ENCODE data around the gene SALL4.
"Not testable (repeated sequence)": the region's sequence is repeated elsewhere in the genome, so short reads cannot be mapped to it uniquely, and the experiment has no call there.

Gene SALL4

GRCh38 chr20:51765381-51765780 is 36.9 kb downstream of the SALL4 start:
- not testable (repeated sequence) for DNase-seq (ENCODE audit: low read depth)

- DNase-seq (ENCODE audit: low read depth): no peak
Observed at GRCh38 chr20:51763965-51764602, 38.2 kb downstream of the SALL4 start.

- no peak for DNase-seq (ENCODE audit: low read depth)
Observed at GRCh38 chr20:51760905-51761546, 41.3 kb downstream of the SALL4 start.

- DNase-seq (ENCODE audit: low read depth): no peak
Observed at GRCh38 chr20:51759769-51760510, 42.4 kb downstream of the SALL4 start.

- DNase-seq (ENCODE audit: low read depth): no peak
Observed at GRCh38 chr20:51758978-51759544, 43.3 kb downstream of the SALL4 start.

- DNase-seq (ENCODE audit: low read depth): no peak
Observed at GRCh38 chr20:51757226-51757625, 45.1 kb downstream of the SALL4 start.

- DNase-seq (ENCODE audit: low read depth): no peak
Observed at GRCh38 chr20:51756653-51757052, 45.7 kb downstream of the SALL4 start.

GRCh38 chr20:51753220-51753619 is 49.1 kb downstream of the SALL4 start:
- not testable (repeated sequence) for DNase-seq (ENCODE audit: low read depth)

GRCh38 chr20:51752343-51752951 is 49.9 kb downstream of the SALL4 start:
- peak; percentile 68 for DNase-seq (ENCODE audit: low read depth)

- DNase-seq (ENCODE audit: low read depth): no peak
Observed at GRCh38 chr20:51750770-51751388, 51.4 kb downstream of the SALL4 start.

- peak; percentile 80 for DNase-seq (ENCODE audit: low read depth)
Observed at GRCh38 chr20:51750037-51750769, 52.1 kb downstream of the SALL4 start.

- no peak for DNase-seq (ENCODE audit: low read depth)
Observed at GRCh38 chr20:51749674-51750036, 52.7 kb downstream of the SALL4 start.

- DNase-seq (ENCODE audit: low read depth): no peak
Observed at GRCh38 chr20:51747182-51747911, 55.0 kb downstream of the SALL4 start.

GRCh38 chr20:51745804-51746203 is 56.5 kb downstream of the SALL4 start:
- no peak for DNase-seq (ENCODE audit: low read depth)

- DNase-seq (ENCODE audit: low read depth): no peak
Observed at GRCh38 chr20:51740838-51741237, 61.5 kb downstream of the SALL4 start.

GRCh38 chr20:51740308-51740707 is 62.0 kb downstream of the SALL4 start:
- not testable (repeated sequence) for DNase-seq (ENCODE audit: low read depth)

- DNase-seq (ENCODE audit: low read depth): no peak
Observed at GRCh38 chr20:51739722-51740249, 62.5 kb downstream of the SALL4 start.

- no peak for DNase-seq (ENCODE audit: low read depth)
Observed at GRCh38 chr20:51738877-51739447, 63.4 kb downstream of the SALL4 start.

GRCh38 chr20:51738261-51738660 is 64.1 kb downstream of the SALL4 start:
- DNase-seq (ENCODE audit: low read depth): not testable (repeated sequence)

GRCh38 chr20:51736947-51737346 is 65.4 kb downstream of the SALL4 start:
- DNase-seq (ENCODE audit: low read depth): no peak

Data from GM04504 (cell line).